Measurements from ENCODE around the gene MYL7. TPM values are rescaled to one million over a fixed set of nuclear protein-coding genes. Genes with fewer than 3 reads are reported as not detected.

Gene MYL7
- total and polyA plus RNA-seq, 2 donors (not counting 3 experiments of a cell fraction or from before 2014, with no cell fraction given) = not detected

DNA sequence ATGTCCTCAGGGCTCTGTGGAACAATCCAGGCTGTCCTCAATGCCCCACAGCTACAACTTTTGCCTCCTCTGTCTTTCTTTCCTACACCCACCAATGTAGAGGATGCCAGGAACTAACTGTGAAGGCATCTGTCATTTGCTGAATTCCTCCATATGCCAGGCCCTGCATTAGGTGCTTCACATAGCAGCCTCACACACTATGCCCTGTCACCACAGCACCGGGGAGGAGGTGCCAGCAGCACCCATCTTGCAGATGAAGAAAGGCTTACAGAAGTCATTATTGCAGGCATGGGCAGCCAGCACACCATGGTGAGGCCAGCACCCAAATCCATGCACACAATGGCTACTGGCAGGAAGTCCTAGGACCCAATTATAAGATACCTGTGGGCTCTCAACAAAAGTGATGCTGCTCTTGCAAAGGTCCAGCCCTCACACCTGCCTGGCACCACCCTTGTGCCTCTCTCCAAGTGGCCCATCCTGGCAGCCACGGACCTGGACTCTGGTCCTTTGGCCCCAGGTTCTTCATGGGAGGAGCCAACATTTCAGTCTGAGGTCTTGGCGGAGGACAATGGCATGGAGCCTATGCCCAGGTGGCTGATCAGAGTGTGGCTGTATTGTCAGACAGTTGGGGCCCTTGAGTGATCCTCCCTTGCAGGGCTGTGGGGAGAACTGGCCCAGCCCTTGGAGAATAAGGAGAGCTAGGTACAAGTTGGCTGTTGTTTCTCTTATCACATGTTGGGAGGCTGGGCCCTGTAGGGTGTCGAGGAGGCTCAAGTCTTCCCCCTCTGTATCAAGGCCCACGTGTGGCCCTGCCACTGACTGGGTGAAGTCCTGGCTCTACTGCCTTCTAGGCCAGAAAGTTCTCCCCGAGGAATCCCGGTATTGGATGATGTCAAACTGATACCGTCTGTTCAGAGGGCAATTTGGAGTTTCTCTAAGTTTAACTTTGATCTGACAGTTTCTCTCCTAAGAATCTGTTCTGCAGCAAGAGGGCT lies 14.4 kb upstream of the MYL7 start:
- intact Hi-C loops (cut with micrococcal nuclease) = no loop called here
- POLR2A ChIA-PET = no interaction called here

DNA sequence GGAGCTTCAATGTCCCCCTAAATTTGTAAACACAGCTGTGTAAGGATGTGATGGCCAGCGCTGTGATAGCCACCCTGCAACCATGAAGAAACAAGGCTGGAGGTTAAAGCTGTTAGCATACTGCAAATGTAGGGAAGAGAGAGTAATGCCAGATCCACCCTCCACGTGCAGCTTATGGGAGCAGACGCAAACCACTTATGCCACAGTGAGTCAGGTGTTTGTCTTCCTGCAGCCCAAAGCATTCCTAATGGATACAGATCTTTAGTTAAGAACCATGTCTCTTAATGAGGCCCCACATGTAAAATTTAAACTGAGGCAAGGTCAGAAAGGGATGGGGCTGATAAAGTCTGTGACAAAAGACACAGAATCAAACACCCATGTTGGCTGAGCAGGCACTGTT lies 13.6 kb upstream of the MYL7 start:
- H3K9me1 ChIP-seq (replicated peaks; ENCODE audit: control insufficient read depth, extremely low read depth, insufficient read depth, low read length) = no peaks in the 10 kb centered on the region
- no TSS peak for BruUV-seq (replicated peaks)
- no peak overlapping the region for H3K9ac ChIP-seq (replicated peaks; ENCODE audit: extremely low read depth, insufficient read depth, low read length)
- H3K27me3 ChIP-seq (ENCODE audit: control insufficient read depth in 2 of 2, insufficient read depth in 2 of 2, low read length in 2 of 2) = no peaks in the 10 kb centered on the region
- H3K79me2 ChIP-seq (ENCODE audit: control insufficient read depth, insufficient read depth, low read length) = no peaks in the 10 kb centered on the region
- H2AFZ ChIP-seq (ENCODE audit: low read depth, low read length) = no peak overlapping the region
- H3K27ac ChIP-seq (ENCODE audit: insufficient read depth, low read depth, low read length) = no peak overlapping the region
- no peak overlapping the region for H3K4me2 ChIP-seq (ENCODE audit: insufficient read depth, low read length)
- dilution Hi-C loops (cut with MboI; ENCODE audit: extremely low pct_ligation_motif_present, low sequenced_read_pairs) = no loop called here
- DNase-seq (ENCODE audit: low read depth, low spot score) (no peak), FAIRE-seq (no peak)
- no peaks in the 10 kb centered on the region for H4K20me1 ChIP-seq (replicated peaks; ENCODE audit: control insufficient read depth, extremely low read depth, insufficient read depth, low read length)
- ChIA-PET CTCF (interaction anchor here (0.9 to 1.1 kb wide), 2 partner anchors 13 to 16 kb away, joined by 3 read pairs; no protein-coding TSS in a partner anchor), POLR2A (no interaction called here)
- intact Hi-C loops (cut with micrococcal nuclease) = no loop called here
- no peaks in the 10 kb centered on the region for H3K4me1 ChIP-seq (ENCODE audit: control insufficient read depth, extremely low read depth, insufficient read depth, low read length)
- no peaks in the 10 kb centered on the region for H3K9me3 ChIP-seq (replicated peaks; ENCODE audit: control insufficient read depth, insufficient read depth, low read length)
- TF ChIP-seq, protein P1, sequence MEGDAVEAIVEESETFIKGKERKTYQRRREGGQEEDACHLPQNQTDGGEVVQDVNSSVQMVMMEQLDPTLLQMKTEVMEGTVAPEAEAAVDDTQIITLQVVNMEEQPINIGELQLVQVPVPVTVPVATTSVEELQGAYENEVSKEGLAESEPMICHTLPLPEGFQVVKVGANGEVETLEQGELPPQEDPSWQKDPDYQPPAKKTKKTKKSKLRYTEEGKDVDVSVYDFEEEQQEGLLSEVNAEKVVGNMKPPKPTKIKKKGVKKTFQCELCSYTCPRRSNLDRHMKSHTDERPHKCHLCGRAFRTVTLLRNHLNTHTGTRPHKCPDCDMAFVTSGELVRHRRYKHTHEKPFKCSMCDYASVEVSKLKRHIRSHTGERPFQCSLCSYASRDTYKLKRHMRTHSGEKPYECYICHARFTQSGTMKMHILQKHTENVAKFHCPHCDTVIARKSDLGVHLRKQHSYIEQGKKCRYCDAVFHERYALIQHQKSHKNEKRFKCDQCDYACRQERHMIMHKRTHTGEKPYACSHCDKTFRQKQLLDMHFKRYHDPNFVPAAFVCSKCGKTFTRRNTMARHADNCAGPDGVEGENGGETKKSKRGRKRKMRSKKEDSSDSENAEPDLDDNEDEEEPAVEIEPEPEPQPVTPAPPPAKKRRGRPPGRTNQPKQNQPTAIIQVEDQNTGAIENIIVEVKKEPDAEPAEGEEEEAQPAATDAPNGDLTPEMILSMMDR (IDR thresholded peaks at IDR 0.05; ENCODE audit: extremely low read depth in 1 of 2, insufficient read depth in 1 of 2, low read depth in 1 of 2, low read length in 2 of 2) = no peak
- TF ChIP-seq POLR2A (IDR thresholded peaks at IDR 0.05; ENCODE audit: low read depth, low read length) (no peak), GATA2 (IDR thresholded peaks at IDR 0.05; ENCODE audit: insufficient read depth, insufficient read length, low read depth, low read length) (no peak), JUN (IDR thresholded peaks at IDR 0.05; ENCODE audit: borderline replicate concordance, insufficient read depth, insufficient read length, low read depth) (no peak), EZH2 (IDR thresholded peaks at IDR 0.05; ENCODE audit: borderline replicate concordance, low read depth, low read length, severe bottlenecking) (no peak), MYC (IDR thresholded peaks at IDR 0.05; ENCODE audit: low read depth, low read length) (no peak), FOS (IDR thresholded peaks at IDR 0.05; ENCODE audit: borderline replicate concordance, insufficient read depth, low read length) (no peak)
- TF ChIP-seq, protein P2, sequence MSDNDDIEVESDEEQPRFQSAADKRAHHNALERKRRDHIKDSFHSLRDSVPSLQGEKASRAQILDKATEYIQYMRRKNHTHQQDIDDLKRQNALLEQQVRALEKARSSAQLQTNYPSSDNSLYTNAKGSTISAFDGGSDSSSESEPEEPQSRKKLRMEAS (IDR thresholded peaks at IDR 0.05; ENCODE audit: insufficient read depth, insufficient read length) = no peak
- no peak overlapping the region for H3K4me3 ChIP-seq (replicated peaks in 1 of 3; ENCODE audit: insufficient read depth in 1 of 3, low read depth in 1 of 3, low read length in 3 of 3)
- H3K36me3 ChIP-seq (ENCODE audit: control insufficient read depth in 2 of 2, extremely low read depth in 1 of 2, insufficient read depth in 2 of 2, low read length in 2 of 2) = no peaks in the 10 kb centered on the region

More for the DNA sequence above, 14.4 kb upstream of the MYL7 start:
- H3K9me1 ChIP-seq (replicated peaks; ENCODE audit: control insufficient read depth, extremely low read depth, insufficient read depth, low read length) = no peaks in the 10 kb centered on the region
- DNase-seq (ENCODE audit: low read depth, low spot score) (no peak), FAIRE-seq (no peak)
- TF ChIP-seq JUN (IDR thresholded peaks at IDR 0.05; ENCODE audit: borderline replicate concordance, insufficient read depth, insufficient read length, low read depth) = no peak
- H3K4me2 ChIP-seq (ENCODE audit: insufficient read depth, low read length) = no peak overlapping the region
- dilution Hi-C loops (cut with MboI; ENCODE audit: extremely low pct_ligation_motif_present, low sequenced_read_pairs) = no loop called here
- H3K27ac ChIP-seq (ENCODE audit: insufficient read depth, low read depth, low read length) = no peak overlapping the region
- CTCF ChIA-PET = interaction anchor here (0.9 to 1.1 kb wide), 2 partner anchors 13 to 15 kb away, joined by 3 read pairs; no protein-coding TSS in a partner anchor
- no peaks in the 10 kb centered on the region for H4K20me1 ChIP-seq (replicated peaks; ENCODE audit: control insufficient read depth, extremely low read depth, insufficient read depth, low read length)
- no peak overlapping the region for H2AFZ ChIP-seq (ENCODE audit: low read depth, low read length)
- no peak overlapping the region for H3K4me3 ChIP-seq (replicated peaks in 1 of 3; ENCODE audit: insufficient read depth in 1 of 3, low read depth in 1 of 3, low read length in 3 of 3)
- H3K79me2 ChIP-seq (ENCODE audit: control insufficient read depth, insufficient read depth, low read length) = no peaks in the 10 kb centered on the region
- no peaks in the 10 kb centered on the region for H3K27me3 ChIP-seq (ENCODE audit: control insufficient read depth in 2 of 2, insufficient read depth in 2 of 2, low read length in 2 of 2)
- no peaks in the 10 kb centered on the region for H3K36me3 ChIP-seq (ENCODE audit: control insufficient read depth in 2 of 2, extremely low read depth in 1 of 2, insufficient read depth in 2 of 2, low read length in 2 of 2)
- H3K4me1 ChIP-seq (ENCODE audit: control insufficient read depth, extremely low read depth, insufficient read depth, low read length) = no peaks in the 10 kb centered on the region
- no peak overlapping the region for H3K9ac ChIP-seq (replicated peaks; ENCODE audit: extremely low read depth, insufficient read depth, low read length)
- H3K9me3 ChIP-seq (replicated peaks; ENCODE audit: control insufficient read depth, insufficient read depth, low read length) = no peaks in the 10 kb centered on the region
- BruUV-seq (replicated peaks) = no TSS peak

All from endothelial cell of umbilical vein (primary cell).